ENCODE results near the gene COG7.

COG7 gene

DNA sequence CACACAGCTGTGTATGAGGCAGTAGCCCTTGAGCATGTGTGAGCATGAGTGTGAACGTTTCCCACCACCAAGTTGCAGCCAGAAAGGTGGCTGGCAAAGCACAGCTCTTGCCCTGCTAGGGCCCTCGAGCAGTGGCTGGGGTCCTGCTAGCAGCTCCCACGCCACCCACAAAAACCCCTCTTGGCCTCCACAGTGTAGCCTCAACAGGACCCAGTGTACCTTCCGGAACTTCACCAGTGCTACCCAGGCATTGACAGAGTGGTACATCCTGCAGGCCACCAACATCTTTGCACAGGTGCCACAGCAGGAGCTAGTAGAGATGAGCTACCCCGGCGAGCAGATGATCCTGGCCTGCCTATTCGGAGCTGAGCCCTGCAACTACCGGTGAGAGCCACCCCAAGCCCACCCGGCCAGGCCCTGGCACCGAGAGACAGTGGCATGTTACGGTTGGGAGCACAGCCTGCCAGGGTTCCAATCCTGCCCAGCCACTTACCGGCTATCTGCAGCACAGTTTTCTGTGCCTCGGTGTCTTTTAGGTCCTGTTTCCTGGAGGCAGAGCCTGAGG lies 97.8 kb downstream of the COG7 start:
- DNase-seq, result no peak

DNA sequence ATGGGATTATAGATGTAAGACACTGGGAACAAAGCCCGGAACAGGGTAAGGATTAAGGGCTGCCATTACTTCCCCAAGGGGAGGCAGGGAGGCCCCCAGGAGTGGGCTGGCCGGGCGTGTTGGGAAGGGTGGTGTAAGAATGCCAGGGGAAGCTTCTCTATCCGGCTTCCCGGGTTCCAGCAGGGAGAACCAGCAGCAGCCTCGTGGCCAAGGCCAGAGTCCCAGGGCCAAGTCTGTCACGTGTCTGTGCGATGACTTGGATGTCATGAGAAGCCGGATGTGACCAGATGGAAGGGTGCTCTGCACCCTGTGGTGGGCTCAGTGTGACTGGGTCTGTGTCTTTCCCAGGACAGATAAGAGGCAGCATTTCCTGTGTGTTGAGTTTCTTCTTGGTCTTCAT lies 98.7 kb downstream of the COG7 start:
- no peak for DNase-seq

DNA sequence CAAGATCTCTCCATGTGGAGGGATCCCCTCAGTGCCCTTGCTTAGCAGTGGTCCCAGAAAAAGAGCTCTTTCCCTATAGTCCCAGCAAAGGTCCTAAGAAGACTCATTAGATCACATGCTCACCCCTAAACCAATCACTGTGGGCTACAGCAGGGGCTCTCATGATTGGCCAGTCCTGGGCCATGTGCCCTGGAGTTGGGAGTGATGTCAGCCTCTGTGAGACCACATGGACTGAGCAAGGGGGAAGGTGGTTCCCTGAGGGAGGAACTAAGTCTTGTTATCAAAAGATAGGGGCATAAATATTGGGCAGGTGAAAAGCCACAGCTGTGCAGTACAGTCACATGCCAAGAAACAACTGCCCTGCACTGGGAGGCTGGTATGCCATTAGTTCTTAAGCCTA lies 99.5 kb downstream of the COG7 start:
- DNase-seq, result no peak

DNA sequence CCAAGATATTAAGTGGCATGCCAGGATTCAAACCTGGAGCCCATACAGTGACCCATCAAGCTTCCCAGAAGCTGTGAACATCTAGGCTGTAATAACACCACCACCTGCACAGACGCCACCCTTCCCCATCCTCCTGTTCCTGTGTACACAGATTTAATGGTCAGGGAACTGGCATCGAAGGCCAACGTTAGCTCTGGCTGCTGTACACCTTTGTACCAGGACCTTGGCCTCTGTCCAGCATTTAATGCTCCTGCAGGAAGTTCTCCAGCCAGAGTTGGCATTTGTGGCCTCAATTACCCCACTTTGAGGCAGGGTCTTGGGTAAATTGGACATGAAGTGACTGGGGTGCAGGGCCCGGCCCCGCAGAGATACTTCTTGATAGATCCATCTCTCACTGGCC lies 101.6 kb downstream of the COG7 start:
- no peak for DNase-seq

DNA sequence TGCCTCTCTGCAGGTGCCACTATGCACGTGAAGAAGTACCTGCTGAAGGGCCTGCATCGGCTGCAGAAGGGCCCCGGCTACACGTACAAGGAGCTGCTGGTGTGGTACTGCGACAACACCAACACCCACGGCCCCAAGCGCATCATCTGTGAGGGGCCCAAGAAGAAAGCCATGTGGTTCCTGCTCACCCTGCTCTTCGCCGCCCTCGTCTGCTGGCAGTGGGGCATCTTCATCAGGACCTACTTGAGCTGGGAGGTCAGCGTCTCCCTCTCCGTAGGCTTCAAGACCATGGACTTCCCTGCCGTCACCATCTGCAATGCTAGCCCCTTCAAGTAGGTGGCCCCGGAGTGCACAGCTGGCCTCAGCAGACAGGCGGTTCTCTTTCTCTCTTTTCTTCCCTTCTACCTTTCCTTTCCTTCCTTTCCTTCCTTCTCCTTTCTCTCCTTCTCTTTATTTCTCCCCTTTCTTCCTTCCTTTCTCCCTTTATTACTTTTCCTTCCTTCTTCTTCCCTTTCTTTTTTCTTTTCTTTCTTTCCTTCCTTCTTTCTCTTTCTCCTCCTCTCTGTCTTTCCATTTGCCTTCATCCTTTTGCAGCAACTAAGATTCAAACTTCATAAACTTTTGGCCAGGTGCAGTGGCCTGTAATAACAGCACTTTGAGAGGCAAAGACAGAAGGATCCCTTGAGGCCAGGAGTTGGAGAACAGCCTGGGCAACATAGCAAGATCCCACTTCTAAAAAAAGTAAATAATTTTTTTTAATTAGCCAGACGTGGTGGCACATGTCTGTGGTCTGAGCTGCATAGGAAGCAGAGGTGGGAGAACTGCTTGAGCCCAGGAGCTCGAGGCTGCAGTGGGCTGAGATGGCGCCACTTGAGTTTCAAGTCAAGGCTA lies 104.2 kb downstream of the COG7 start:
- DNase-seq, result no peak

DNA sequence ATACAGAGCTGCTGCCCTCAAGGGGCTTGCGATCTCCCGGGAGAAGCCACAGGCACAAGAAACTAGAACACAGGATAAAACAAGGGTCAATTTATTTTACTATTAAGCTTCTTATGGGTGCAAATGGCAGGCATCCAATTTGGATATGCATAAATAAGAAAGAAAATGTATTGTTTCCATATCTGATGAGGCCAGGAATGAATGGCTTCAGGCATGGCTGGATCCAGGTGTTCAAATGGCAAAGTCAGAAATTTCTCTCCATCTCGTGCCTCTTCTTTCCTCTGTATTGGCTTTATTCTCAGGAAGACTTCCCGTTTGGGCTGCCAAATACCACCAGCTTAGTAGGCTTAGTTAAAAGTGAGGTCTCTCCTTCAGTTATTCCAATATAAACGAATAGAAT lies 107.8 kb downstream of the COG7 start:
- no peak for DNase-seq

DNA sequence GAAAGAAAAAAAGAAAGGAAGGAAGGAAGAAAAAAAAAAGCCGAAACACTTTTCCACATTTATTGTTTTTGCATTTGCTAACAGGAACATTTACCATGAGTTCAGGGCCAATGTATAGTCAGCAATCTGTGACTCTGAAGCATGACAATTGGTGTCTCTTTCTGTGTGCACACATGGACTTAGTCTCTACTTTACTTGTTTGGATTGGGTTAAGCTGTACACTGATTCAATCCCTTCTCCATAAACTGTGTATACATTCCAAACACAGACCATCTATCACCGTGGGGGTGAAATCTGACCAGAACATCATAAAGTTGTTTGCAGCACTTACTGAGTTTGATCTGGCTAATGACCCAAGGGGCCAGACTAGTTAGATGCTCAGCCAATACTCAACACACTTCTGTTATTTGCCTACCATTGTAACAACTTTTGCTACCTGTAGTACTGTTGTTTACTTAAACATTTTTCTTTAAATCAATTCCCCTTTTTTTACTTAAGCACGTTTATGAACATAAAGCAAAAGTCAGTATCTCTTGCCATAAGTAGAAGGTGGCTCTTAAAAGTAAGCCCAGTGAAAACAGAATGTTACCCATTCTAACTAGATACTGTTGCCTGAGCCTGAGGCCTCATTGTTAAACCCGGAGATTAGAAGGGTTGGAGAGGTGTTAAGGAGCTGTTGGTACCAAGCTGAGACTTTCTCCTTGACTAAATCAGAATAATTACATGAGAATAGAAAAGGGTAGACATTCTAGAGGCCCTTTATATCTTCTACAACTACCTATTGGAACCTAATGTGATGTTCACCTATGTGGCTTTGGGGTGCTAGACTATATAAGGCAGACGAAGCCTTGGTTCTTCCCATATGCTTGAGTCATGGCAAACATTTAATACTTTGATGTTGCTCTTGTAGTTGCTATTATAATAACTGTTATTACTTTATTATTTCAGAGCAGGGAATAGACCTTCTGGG lies 109.1 kb downstream of the COG7 start:
- no peak for DNase-seq

DNA sequence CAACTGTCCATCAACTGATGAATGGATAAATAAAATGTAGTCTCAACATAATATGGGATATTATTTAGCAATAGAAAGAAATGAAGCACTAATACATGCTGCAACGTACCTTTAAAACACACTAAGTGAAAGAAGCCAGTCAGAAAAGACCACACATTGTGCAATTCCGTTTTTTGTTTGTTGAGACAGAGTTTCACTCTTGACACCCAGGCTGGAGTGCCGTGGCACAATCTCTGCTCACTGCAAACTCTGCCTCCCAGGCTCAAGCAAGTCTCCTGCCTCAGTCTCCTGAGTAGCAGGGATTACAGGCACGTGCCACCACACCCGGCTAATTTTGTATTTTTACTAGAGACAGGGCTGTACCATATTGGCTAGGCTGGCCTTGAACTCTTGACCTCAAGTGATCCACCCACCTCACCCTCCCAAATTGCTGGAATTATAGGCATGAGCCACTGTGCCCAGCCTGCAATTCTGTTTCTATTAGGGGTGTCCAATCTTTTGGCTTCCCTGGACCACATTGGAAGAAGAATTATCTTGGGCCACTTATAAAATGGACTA lies 110.8 kb downstream of the COG7 start:
- DNase-seq, result no peak

DNA sequence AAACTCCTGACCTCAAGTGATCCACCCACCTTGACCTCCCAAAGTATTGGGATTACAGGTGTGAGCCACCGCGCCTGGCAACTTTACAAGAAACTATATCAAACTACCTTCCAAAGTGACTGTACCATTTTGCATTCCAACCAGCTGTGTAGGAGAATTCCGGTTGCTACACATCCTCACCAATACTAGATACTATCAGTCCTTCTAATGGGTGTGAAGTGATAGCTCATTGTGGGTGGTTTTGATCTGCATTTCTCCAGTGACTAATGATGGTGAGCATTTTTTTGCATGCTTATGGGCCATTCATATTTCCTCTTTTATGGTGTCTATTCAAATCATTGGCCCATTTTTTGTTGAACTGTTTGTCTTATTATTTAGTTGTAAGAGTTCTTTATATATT lies 113.2 kb downstream of the COG7 start:
- DNase-seq, result no peak
